Breast epithelium (tissue), 3 donors: ENCODE results near the gene PTPN6.

Experiments
- CTCF ChIP-seq, 3 donors: fragments of 450-650 bp; IDR thresholded peaks; one replicate each; pipeline ENCODE4 v1.5.1; 2016 to 2017; ENCODE audit warnings: antibody characterized with exemption in 3 of 3, mild to moderate bottlenecking in 3 of 3, moderate library complexity in 3 of 3
- POLR2A ChIP-seq: fragments of 450-650 bp; IDR thresholded peaks from one replicate; pipeline ENCODE4 v1.6.1; 2016; ENCODE audit warnings: antibody characterized with exemption, mild to moderate bottlenecking, moderate library complexity

GRCh38 chr12:6952121-6952862 lies 1.1 kb downstream of the PTPN6 start:
- TF ChIP-seq CTCF (IDR thresholded peaks at IDR 0.05): no peak
- TF ChIP-seq POLR2A: no peak
